ENCODE measurements around the gene EFNA5.

Gene EFNA5

DNA sequence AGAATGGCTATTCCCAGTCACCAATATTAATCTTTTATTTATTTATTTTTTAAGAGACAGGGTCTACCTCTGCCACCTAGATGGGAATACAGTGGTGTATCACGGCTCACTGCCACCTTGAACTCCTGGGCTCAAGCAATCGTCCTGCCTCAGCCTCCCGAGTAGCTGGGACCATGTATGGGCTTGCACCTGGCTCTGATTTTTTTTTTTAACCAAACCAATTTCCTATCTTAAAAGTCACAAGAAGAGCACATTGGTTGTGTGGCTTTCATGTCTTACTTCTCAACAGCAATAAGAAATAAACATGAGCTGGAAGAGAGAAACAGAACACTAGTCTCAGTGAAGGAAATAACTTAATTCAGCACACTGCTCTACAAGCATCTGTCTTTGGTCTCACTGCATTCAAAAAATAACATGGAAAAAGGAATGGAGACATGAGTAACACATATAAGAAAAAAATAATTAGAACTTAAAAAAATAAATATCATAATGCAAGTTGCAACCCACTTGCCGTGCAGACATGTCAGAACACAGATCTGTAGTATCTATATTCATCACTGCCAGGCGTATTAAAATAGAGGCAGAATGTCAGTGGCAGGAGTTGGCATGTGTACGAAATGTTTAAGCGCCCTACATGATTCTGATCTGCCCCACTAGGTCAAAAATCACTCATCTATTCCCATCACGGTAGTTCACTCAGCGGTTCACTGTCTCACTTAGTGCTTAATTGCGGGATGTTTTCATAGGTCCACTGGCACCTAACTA, 66.4 kb downstream of the EFNA5 start:
- FAIRE-seq (no peak), DNase-seq (ENCODE audit: low spot score) (no peak)

DNA sequence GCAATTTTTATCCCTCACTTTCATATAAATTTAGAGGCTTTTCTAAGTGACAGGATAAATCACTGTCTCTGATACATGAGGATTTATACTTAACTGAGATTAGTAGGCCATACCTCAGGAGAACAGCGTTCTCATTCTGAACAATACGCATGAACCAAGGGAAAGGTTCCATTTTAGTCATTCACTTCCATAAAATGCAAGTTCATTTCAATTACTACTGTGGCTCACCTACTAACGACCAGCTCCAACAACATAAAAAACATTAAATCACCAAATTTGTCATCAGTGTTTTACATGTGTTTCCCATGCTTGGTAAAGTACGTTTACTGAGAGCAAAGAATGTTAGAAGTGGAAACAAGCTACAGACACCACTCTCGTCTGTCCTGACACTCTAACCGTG, 67.4 kb downstream of the EFNA5 start:
- FAIRE-seq (no peak), DNase-seq (ENCODE audit: low spot score) (no peak)

DNA sequence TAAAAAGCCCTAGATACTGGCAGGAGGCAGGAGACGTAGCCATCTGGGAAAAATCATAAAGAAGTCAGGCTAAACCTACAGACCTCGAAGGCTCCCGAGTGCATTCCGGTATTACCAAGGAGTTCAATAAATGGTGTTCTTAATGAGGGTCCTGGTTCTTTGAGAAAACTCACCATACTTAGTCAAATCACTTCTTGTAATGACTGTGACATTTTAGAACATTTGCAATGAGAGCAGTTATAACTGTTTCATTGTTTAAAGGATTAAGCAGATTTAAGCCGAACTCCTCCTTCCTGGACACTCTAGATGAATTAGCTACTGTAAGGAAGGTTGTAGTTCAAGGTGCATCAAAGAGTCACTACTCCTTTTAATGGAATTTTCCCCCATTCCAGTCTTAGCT, 67.8 kb downstream of the EFNA5 start:
- no peak for DNase-seq (ENCODE audit: low spot score)
- no peak for FAIRE-seq

DNA sequence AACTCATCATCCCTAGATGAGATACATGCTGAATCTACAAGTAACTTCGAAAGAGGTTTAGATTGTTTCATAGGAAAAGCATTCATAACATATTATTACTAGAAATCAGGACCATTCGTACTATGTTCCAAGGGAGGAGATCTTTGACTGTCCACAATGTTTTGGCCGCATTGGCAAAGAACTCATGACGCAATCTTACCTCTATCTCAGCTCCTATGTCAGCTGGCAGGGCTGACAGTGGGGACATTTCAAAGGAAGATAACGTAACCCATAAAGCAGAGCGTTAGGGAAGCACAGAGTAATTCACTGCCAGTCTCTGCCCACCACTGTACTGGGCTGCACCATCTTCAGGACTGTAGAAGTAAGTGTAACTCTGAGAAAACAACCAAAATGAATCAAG, 69.7 kb downstream of the EFNA5 start:
- DNase-seq (ENCODE audit: low spot score) (no peak), FAIRE-seq (no peak)

DNA sequence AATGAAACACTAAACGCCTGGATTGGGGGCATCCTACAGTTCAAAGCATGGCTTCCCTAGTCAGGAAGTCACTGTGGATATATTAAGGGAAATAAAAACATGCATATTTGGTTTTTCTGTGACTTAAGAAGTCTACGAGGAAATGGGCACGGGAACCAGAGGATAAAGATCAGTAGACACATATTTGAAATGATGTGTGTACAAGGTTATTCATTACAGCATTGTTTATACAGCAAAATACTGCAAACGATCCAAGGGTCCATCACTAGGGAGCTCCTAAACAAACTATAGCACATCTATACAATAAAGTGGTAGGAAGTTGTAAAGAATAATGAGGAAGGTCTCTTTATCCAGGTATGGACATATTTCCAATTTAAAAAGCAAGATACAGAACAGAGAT, 71.8 kb downstream of the EFNA5 start:
- DNase-seq (ENCODE audit: low spot score) (no peak), FAIRE-seq (no peak)

DNA sequence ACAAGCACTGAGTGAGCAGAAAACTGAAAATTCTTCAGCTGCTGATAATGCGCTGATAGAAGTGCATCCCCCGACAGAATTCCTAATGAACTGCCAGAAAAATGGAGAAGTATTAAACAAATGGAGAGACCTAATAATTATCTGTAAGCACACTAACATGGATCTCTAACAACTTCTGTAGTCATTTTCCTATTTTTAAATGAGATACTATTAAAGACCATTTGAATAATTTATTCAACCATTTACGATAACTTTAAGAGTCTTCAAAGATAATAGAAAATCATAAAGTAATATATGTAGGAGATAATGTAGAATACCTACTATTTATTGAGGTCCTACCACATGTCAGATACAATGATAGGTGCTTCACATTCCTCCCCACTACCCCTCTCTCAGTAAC, 72.9 kb downstream of the EFNA5 start:
- FAIRE-seq (no peak), DNase-seq (ENCODE audit: low spot score) (no peak)

DNA sequence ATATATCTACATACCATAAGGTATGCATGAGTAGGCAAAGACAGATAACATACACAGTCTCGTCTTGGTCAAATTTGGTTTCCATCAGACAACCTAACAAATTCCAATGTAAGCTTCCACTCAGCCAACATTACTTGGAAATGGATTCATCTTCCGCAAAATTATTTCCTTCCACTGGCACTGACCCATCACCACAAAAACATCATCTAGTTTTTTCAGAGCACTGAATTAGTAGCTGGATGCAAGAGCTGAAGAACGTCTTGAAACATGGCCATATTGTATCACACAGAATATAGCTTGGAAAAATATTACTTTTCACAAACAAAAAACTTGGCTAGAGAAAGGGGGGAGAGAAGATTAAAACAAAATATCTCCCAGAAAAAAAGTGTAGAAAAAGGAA, 73.5 kb downstream of the EFNA5 start:
- no peak for DNase-seq (ENCODE audit: low spot score)
- no peak for FAIRE-seq

DNA sequence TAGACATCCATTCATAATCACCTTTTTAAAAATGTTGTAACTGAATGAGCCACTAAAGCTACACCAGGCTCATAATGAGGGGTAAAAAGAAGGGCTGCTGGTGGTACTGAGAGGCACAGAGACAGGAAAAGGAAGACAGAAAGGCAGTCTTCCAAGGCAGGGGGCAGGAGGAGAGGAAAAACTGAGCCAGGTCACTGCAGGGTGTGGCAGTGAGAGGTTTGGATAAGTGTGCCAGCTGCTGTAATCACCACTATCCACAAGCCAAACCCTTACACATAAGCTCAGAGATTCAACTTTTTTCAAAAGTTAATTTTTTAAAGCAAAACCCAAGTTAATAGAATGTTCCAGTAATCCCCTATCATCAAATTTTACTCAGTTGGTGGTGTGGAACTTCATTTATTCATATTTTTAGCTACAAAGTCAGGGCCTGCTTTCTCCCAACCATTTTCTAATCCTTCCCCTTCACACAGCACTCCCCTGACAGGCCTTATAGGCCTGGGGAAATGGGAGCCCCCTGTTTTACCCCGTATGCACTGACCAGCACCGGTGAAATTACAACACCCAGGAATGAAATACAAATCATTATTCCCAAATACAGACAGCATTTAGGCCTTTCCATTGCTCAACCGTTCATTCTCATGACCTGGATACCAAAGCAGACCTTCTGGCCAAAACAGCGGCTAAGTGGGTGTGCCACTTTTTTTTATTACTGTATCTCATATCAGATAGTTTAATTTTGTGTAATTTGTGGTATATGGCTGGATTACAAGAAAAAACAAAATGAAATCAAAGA, 76.3 kb downstream of the EFNA5 start:
- FAIRE-seq (no peak), DNase-seq (ENCODE audit: low spot score) (no peak)

DNA sequence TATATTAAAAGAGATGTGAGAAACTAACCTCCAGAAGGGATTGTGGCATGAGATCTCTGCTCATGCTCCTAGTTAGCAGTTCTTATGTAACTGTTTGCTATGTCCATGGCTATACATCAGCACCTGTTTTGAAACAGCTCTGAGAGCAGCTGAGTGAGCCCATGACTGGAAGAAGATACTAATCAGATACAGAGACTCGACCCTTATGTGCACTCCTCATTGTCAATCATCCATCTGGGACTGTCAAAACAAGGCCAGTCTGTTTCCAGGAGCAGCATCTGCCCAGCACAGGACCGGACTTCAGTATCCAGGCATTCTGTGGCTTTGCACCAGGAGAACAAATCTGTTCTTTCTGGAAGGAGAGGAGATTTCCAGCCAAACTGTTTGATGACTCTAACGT, 77.7 kb downstream of the EFNA5 start:
- DNase-seq (ENCODE audit: low spot score) (no peak), FAIRE-seq (no peak)

DNA sequence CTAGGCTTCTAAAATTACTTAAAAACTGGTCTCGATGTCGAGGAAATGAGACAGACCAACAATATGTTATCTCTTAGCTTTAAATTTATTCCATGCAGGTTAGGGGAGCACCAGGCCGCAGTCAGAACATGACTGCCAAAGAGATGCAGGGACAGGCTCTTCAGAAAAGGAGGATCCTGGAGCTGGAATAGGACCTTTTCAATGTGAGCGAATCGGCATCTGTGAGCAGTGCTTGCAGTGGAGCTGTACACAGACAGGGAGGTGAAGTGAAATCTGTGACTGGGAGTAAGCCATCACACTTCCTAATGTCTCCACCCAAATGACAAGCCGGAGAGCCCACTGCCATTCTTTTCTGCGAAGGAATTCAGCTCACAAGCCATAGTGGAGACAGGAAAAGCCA, 78.2 kb downstream of the EFNA5 start:
- no peak for FAIRE-seq

DNA sequence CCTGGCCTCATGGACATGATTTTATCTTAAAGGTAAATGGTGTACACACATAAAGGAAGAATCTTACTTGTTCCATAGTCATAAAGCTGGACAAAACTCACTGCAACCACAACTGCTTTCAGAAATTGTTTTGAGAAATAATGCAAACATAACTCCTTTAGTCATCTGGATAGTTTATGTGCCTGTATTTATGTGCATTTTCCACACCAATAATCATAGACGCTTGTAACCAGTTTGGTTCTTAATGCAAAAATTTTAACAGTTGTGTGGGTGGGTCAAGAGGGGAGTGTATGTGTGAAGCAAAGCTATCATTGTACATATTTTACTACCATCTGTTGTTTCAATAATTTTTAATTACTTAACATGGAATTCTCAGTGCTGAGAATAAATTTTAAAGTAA, 80.1 kb downstream of the EFNA5 start:
- FAIRE-seq, result no peak
- no peak for DNase-seq (ENCODE audit: low spot score)

More for the DNA sequence above, 78.2 kb downstream of the EFNA5 start:
- no peak for DNase-seq (ENCODE audit: low spot score)

DNA sequence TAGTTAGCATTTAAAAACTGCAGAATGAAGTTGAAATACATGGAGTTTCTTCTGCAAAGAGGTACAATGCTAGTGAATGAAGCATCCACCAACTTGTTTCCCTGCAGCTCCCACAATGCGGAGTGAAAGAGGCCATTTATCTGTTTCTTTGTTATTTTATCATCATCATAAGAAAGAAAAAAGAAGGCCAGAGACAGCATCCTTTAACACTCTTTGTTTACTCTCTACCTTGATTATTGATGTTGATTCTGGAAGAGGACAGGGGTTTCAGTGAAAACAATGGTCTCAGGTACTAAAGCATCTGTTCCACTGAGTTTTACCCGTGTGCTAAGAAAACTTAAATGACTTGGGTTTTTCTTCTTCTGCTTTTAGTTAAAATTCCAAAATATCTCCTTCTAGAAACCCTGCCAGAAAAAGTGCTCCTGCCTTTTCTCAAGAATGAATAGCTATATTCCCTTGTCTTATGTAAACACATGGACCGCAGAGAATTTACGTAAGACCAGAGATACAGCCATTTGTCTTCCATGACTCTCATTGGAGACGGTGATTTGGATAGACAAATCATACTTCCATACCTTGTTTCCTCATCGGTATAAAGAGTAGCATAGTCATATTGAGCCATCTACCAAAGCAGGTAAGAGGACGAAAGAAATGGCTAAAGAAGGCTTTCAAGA, 81.1 kb downstream of the EFNA5 start:
- DNase-seq (ENCODE audit: low spot score) (no peak), FAIRE-seq (no peak)

DNA sequence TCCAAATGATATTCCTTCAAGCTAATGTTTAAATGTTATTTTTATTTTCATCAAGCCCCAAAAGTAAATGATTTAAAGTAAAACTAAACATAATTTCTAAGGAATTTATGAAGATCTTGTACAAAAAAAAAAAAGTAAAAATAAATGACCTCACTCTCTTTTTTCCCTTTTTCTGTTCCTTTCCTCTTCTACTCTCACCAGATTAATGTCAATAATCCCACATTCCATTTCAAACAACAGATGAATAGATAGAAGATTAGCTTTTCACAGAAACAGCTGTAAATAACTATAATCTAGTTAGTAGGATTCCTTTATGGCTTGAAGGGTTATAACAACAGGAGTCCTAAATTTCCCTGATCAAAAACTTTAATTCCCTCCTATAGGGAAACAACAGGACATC, 88.1 kb downstream of the EFNA5 start:
- FAIRE-seq, result no peak
- no peak for DNase-seq (ENCODE audit: low spot score)

DNA sequence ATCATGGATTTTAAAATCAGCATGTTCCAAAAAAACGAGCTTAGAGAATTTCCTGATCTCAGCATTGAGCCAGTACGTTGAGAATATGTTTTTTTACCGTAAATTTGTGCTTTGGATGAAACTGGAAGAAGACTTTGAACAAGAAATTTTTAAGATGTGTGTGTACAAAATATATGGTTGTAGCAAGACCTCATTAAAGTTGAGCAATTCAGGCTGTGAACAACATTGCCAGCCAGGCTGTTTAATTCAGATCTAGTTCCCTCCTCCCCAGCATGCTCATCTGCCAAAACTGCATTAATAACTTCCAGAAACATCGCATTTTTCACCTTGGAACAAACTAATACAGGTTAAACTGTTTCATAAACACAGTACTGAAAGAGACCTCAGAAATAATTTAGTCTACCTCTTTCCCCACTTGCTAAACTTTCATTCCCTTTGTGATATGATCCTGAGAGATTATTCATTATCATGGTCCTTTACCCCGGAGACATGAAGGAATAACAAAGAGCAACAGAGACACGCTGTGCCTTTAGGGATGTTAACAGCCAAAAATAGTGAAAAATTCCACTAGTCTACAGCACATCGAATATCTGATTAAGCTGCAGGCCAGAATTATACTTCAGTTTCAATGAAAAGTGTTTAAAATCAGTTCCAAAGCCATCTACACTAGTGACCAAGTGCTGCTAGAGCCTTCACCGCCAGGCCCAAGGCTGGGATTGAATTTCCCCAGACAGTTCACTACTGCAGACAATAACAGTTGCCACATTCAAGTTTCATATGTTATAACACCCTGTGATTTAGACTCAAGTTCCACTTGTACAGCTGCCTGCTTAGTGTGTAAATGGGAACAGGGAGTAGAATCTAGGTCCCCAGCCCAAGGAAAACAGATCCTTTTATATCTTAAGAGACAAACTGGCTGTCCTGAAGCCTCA, 89.6 kb downstream of the EFNA5 start:
- FAIRE-seq, result no peak

DNA sequence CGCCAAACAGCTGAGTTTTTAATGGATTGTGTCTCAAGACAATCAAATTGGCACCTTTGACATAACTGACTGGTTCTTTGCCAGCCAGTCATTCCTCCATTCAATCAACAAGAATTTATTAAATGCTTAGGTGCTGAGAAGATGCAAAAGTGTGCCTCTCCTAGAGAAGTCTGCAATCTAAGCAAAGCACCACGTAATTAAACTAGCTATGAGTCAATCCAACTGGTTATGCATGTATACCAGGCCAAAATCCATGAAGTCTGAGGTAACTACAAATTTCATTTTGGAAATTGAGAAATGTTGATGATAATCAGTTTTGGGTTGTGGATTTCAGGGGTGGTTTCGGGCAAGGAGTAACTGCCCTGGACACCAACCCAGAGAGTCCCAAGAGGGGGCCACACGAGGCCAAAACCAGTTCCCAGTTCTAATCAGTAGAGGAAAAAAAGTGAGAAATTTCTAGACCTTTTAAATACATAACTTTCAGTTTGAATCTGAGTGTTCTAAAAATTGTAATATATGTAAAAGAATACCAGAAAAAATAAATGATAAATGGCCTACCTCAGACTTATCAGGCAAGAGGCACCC, 92.6 kb downstream of the EFNA5 start:
- FAIRE-seq, result no peak

More for the DNA sequence above, 89.6 kb downstream of the EFNA5 start:
- no peak for DNase-seq (ENCODE audit: low spot score)

DNA sequence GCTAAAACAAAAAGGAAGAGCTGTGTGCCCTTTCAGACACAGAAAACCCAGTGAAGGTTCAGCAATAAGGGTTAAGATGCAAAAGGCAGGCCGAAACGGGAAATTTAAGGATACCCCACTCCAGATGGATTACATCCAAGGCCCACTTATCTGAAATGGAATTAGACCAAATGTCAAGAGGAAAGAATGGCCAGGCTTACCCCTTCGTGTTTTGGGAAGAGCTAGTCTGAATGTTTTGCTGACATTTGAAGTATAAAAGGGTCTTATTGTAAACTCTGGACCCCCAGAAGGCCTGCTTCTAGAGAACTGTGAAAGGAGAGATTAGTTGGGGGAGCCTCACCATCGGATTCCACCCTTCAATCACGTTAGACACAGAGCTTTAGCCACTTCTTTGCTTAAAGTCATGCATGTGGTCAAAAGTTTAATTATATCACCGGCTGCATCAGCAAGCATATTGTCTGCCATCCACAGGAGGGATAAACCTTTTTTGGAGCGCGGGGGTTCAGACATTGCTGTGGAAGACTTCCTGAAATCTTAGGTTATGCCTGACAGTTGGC, 93.3 kb downstream of the EFNA5 start:
- DNase-seq (ENCODE audit: low spot score), result no peak
- FAIRE-seq, result no peak

More for the DNA sequence above, 92.6 kb downstream of the EFNA5 start:
- no peak for DNase-seq (ENCODE audit: low spot score)

DNA sequence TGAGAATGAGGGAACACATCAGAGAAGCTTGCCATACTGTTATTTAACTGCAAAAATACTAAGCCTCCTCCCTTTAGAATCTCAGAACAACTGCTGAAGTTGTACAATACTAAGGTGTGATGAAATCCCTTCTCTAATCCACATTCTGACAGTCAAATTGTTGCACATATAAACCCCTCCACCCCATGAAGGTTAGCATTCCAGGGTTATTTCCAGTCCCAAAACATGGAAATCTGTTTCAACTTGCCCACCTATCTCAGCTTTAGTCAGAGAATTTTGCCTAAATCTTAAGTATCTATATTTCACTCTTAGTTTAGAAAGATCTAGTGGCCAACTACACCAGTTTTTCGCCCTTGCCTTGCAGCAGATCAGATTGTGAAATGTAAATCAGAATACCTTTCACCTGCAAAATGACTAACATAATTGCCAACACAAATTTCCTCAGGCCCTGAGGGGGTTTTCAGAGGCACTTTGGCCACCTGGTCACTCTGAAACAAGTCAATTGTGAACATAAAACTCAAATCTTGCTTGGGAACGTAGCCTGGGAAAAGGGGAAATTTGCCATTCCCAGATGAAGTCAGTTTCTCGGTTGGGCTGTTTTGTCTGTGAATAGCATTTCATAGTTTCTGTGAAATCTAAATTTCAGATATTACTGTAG, 93.9 kb downstream of the EFNA5 start:
- FAIRE-seq (no peak), DNase-seq (ENCODE audit: low spot score) (no peak)

DNA sequence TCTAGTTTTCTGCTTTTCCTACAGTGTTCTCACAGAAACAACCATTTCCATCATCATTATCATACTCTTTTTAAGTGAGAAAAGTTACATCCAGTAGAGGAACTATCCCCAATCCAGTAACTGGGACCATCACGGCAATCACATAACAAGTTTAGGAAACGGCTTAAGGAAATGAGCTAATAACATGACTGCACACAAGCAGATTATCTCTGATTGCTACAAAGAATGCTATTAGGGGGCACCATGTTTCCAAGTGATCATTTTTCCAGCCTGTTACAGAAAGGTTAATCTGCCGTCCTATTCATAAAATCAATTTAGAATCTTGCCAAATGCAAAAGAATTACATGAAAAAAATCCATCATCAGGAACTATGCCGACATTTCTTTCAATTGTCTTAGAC, 94.6 kb downstream of the EFNA5 start:
- DNase-seq (ENCODE audit: low spot score) (no peak), FAIRE-seq (no peak)

DNA sequence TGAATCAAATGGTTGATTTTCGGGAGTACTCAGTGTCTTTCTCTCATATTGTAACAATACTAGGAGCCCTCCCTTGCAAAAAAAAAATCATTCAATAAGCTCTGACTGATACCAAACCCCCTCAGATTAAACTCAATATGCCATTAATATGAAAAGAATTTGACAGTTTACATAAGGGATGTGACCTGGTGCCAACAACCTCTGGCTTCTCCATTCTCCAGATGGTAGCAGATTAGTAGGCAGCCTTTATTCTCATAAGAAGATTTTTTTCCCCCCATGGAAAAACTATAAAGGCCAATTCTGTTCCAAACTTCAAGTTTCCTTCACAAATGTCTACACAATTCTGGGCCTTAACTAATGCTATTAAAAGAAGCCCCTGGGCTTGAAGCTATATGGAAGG, 96.5 kb downstream of the EFNA5 start:
- DNase-seq (ENCODE audit: low spot score), result no peak
- FAIRE-seq, result no peak
